Endothelial cell of umbilical vein (primary cell): ENCODE results near the gene COL5A3. TPM values are rescaled to one million over a fixed set of nuclear protein-coding genes. Genes with fewer than 3 reads are reported as not detected.
"Not testable (repeated sequence)": the region's sequence is repeated elsewhere in the genome, so short reads cannot be mapped to it uniquely, and the experiment has no call there.

Experiments used
- BruUV-seq: library from RNA; stranded (reverse); fragments of 400-500 nt; replicated peaks from 2 replicates; lab custom pipeline; 2021; lab: Mats Ljungman, UMichigan
- CTCF ChIA-PET: fragments of 300-600, 350-600 bp; sonication (Branson Sonifier 250); formaldehyde crosslinking; loops from one replicate; lab custom pipeline; 2021; ENCODE audit warnings: antibody characterized with exemption, inconsistent platforms; lab: Charles Lee
- POLR2A ChIA-PET: fragments of 300-600, 350-600 bp; sonication (Branson Sonifier 250); formaldehyde crosslinking; loops from one replicate; lab custom pipeline; 2021; ENCODE audit warnings: antibody characterized with exemption, inconsistent platforms; lab: Charles Lee
- DNase-seq: peaks from one replicate; pipeline ENCODE4 v3.0.0-alpha.2; 2011; ENCODE audit warnings: low read depth, low spot score
- FAIRE-seq: peaks from 2 replicates; lab custom pipeline; 2011; peaks lifted over from hg19 to GRCh38; lab: Jason Lieb, UNC
- H2AFZ ChIP-seq: 2 replicates; pipeline ENCODE4 v1.6.0; 2012; ENCODE audit warnings: low read depth, low read length, control low read depth, inconsistent platforms
- H3K27ac ChIP-seq: 2 replicates; pipeline ENCODE4 v1.5.1; 2011; ENCODE audit warnings: low read depth, mild to moderate bottlenecking, control low read depth, low read length, moderate library complexity; ENCODE audit not compliant: insufficient read depth
- H3K27me3 ChIP-seq, 2 experiments: 2 replicates each; pipeline versions ENCODE4 v1.6.0 to v1.6.1; 2011; ENCODE audit warnings: low read length in 2 of 2, mixed read lengths in 1 of 2; ENCODE audit not compliant: control insufficient read depth in 2 of 2, insufficient read depth in 2 of 2
- H3K36me3 ChIP-seq, 2 experiments: 2 replicates in 1 of 2; 3 replicates in 1 of 2; pipeline ENCODE4 v1.5.1; 2011; ENCODE audit warnings: low read length in 2 of 2, mild to moderate bottlenecking in 1 of 2, moderate library complexity in 1 of 2; ENCODE audit not compliant: control insufficient read depth in 2 of 2, insufficient read depth in 2 of 2; ENCODE audit errors: extremely low read depth in 1 of 2
- H3K4me1 ChIP-seq: 3 replicates; pipeline ENCODE4 v1.5.1; 2011; ENCODE audit warnings: mild to moderate bottlenecking, low read length; ENCODE audit not compliant: control insufficient read depth, insufficient read depth; ENCODE audit errors: extremely low read depth
- H3K4me2 ChIP-seq: 2 replicates; pipeline ENCODE4 v1.6.1; 2011; ENCODE audit warnings: low read length, control low read depth, mixed read lengths; ENCODE audit not compliant: insufficient read depth
- H3K4me3 ChIP-seq, 3 experiments: fragments of 200-600 bp in 1 of 3; sonication (generic), shearing (Covaris generic) in 1 of 3; replicated peaks in 1 of 3; 2 replicates each; pipeline ENCODE4 v1.5.1; 2011 to 2016; ENCODE audit warnings: control low read depth in 3 of 3, low read length in 3 of 3, mild to moderate bottlenecking in 2 of 3, inconsistent platforms in 1 of 3, low read depth in 1 of 3, moderate library complexity in 1 of 3; ENCODE audit not compliant: insufficient read depth in 1 of 3
- H3K79me2 ChIP-seq: 2 replicates; pipeline ENCODE4 v1.6.0; 2012; ENCODE audit warnings: low read length, inconsistent platforms; ENCODE audit not compliant: control insufficient read depth, insufficient read depth
- H3K9ac ChIP-seq: replicated peaks from 2 replicates; pipeline ENCODE3; 2011; ENCODE audit warnings: low read length, control low read depth; ENCODE audit not compliant: insufficient read depth; ENCODE audit errors: extremely low read depth
- H3K9me1 ChIP-seq: replicated peaks from 3 replicates; pipeline ENCODE4 v1.6.0; 2011; ENCODE audit warnings: mild to moderate bottlenecking, low read length; ENCODE audit not compliant: control insufficient read depth, insufficient read depth; ENCODE audit errors: extremely low read depth
- H3K9me3 ChIP-seq: replicated peaks from 2 replicates; pipeline ENCODE4 v1.5.1; 2012; ENCODE audit warnings: low read length, inconsistent platforms; ENCODE audit not compliant: control insufficient read depth, insufficient read depth
- H4K20me1 ChIP-seq: replicated peaks from 2 replicates; pipeline ENCODE3; 2011; ENCODE audit warnings: mild to moderate bottlenecking, low read length; ENCODE audit not compliant: control insufficient read depth, insufficient read depth; ENCODE audit errors: extremely low read depth
- FOS ChIP-seq: IDR thresholded peaks from 2 replicates; pipeline ENCODE4 v1.6.1; 2011; ENCODE audit warnings: mild to moderate bottlenecking, low read length, moderate library complexity, borderline replicate concordance; ENCODE audit not compliant: insufficient read depth
- GATA2 ChIP-seq: IDR thresholded peaks from 2 replicates; pipeline ENCODE4 v1.7.0; 2011; ENCODE audit warnings: low read depth, mild to moderate bottlenecking, moderate library complexity, mixed read lengths, low read length; ENCODE audit not compliant: insufficient read length, insufficient read depth
- JUN ChIP-seq: IDR thresholded peaks from 2 replicates; pipeline ENCODE4 v1.6.1; 2011; ENCODE audit warnings: borderline replicate concordance, low read depth; ENCODE audit not compliant: insufficient read length, insufficient read depth
- MAX ChIP-seq: IDR thresholded peaks from 2 replicates; pipeline ENCODE4 v1.6.1; 2011; ENCODE audit not compliant: insufficient read depth, insufficient read length
- POLR2A ChIP-seq: IDR thresholded peaks from 2 replicates; pipeline ENCODE4 v1.6.1; 2012; ENCODE audit warnings: low read depth, mild to moderate bottlenecking, control low read depth, low read length
- POLR2AphosphoS5 ChIP-seq: IDR thresholded peaks from 2 replicates; pipeline ENCODE4 v1.6.1; 2012; ENCODE audit warnings: low read depth, mild to moderate bottlenecking, control low read depth, low read length, moderate library complexity; ENCODE audit not compliant: insufficient read depth
- dilution Hi-C: fragments of 300-500 bp; cut with MboI; formaldehyde crosslinking; loops from one replicate; pipeline ENCODE4 v1.15.0; 2019; ENCODE audit warnings: low sequenced_read_pairs; ENCODE audit not compliant: extremely low pct_ligation_motif_present
- intact Hi-C: fragments of 100-400 bp; cut with micrococcal nuclease; formaldehyde crosslinking; loops from one replicate; pipeline ENCODE4 v1.10.0; 2022
- polyA plus RNA-seq, 4 experiments: library from polyadenylated mRNA; depleted of rRNA in 3 of 4; stranded (reverse) in 3 of 4; unstranded in 1 of 4; fragments of >200 nt; gene quantifications; 2 replicates each; pipeline versions ENCODE4 v1.2.1 to v1.2.3, GENCODE V29; 2011 to 2012; ENCODE audit warnings: missing spikeins in 1 of 4
- total RNA-seq: library from RNA; stranded (reverse); gene quantifications from 2 replicates; pipeline ENCODE4 v1.2.3, GENCODE V29; 2021

Gene COL5A3
- total and polyA plus RNA-seq, 2 donors (not counting 3 experiments of a cell fraction or from before 2014, with no cell fraction given) = not detected

GRCh38 chr19:9922782-9923379 is 87.4 kb downstream of the COL5A3 start:
- H3K9me3 ChIP-seq, H3K36me3 ChIP-seq, H4K20me1 ChIP-seq, POLR2A ChIA-PET, H3K9me1 ChIP-seq, dilution Hi-C loops, H3K9ac ChIP-seq, H3K4me2 ChIP-seq, H3K27ac ChIP-seq, H2AFZ ChIP-seq, intact Hi-C loops, H3K79me2 ChIP-seq, H3K4me1 ChIP-seq, FAIRE-seq, BruUV-seq, H3K4me3 ChIP-seq, DNase-seq, H3K27me3 ChIP-seq: not testable (repeated sequence)
- CTCF ChIA-PET = interaction anchor here (2.2 kb wide), 1 partner anchor 8 kb away, joined by 7 read pairs; no protein-coding TSS in a partner anchor

- no peak overlapping the region for H3K27ac ChIP-seq
- H3K9me3 ChIP-seq = no peaks in the 10 kb centered on the region
- no peaks in the 10 kb centered on the region for H3K36me3 ChIP-seq
- H3K4me1 ChIP-seq = peaks cover 7% of the 10 kb centered on the region
- peaks cover 8 to 11% of the 10 kb centered on the region in 2 experiments for H3K27me3 ChIP-seq
- ChIA-PET POLR2A (no interaction called here), CTCF (no interaction called here)
- no TSS peak for BruUV-seq
- H3K79me2 ChIP-seq = no peaks in the 10 kb centered on the region
- peak overlapping the region; percentile 81 for H2AFZ ChIP-seq
- dilution Hi-C loops = no loop called here
- FAIRE-seq = peak; percentile 85
- H3K9me1 ChIP-seq = no peaks in the 10 kb centered on the region
- peak; percentile 52 for DNase-seq
- H3K4me3 ChIP-seq = no peak overlapping the region
- H4K20me1 ChIP-seq = no peaks in the 10 kb centered on the region
- H3K9ac ChIP-seq = no peak overlapping the region
- TF ChIP-seq GATA2 (peak; percentile 27), POLR2AphosphoS5 (no peak), JUN (no peak), POLR2A (no peak), MAX (no peak), FOS (no peak)
- no peak overlapping the region for H3K4me2 ChIP-seq
- intact Hi-C loops = no loop called here
Observed at GRCh38 chr19:9917321-9917720, 93.0 kb downstream of the COL5A3 start.
